ENCODE data around the gene KCNH2.

GRCh38 chr7:150903606-150904005 is 74.5 kb downstream of the KCNH2 start:
- TF ChIP-seq CTCF (conservative IDR thresholded peaks at IDR 0.05 in 1 of 2, IDR thresholded peaks at IDR 0.05 in 1 of 2; ENCODE audit: extremely low read depth in 1 of 2, insufficient read depth in 1 of 2, low read depth in 1 of 2, low read length in 2 of 2) (no peak), EZH2 (IDR thresholded peaks at IDR 0.05; ENCODE audit: borderline replicate concordance, low read length) (no peak)
